Peyer's patch (tissue), 4 donors: ENCODE data around the gene USP6NL. TPM values are rescaled to one million over a fixed set of nuclear protein-coding genes. Genes with fewer than 3 reads are reported as not detected.

Experiments used
- DNase-seq, 3 donors: peaks; one replicate each; pipeline ENCODE4 v3.0.0-alpha.2; 2017 to 2019
- H3K27ac ChIP-seq, 4 donors: fragments of 200-600 bp; sonication (generic); one replicate each; pipeline ENCODE4 v1.5.1; 2016 to 2019
- H3K27me3 ChIP-seq, 2 donors: fragments of 200-600 bp; sonication (generic); one replicate each; pipeline ENCODE4 v1.5.1; 2019
- H3K36me3 ChIP-seq, 3 donors: fragments of 200-600 bp; sonication (generic); one replicate each; pipeline ENCODE4 v1.5.1; 2016 to 2019
- H3K4me1 ChIP-seq, 4 donors: fragments of 200-600 bp; sonication (generic); one replicate each; pipeline ENCODE4 v1.5.1; 2016 to 2019
- H3K4me3 ChIP-seq, 4 donors: fragments of 200-600 bp; sonication (generic); 1 replicate in 3 of 4; 2 replicates in 1 of 4; pipeline ENCODE4 v1.5.1; 2016 to 2019; ENCODE audit warnings: mild to moderate bottlenecking in 1 of 4
- H3K9me3 ChIP-seq, 4 donors: fragments of 200-600 bp; sonication (generic); one replicate each; pipeline ENCODE4 v1.5.1; 2016 to 2019; ENCODE audit warnings: mild to moderate bottlenecking in 1 of 4
- POLR2A ChIP-seq, 2 donors: fragments of 450-650 bp; IDR thresholded peaks; one replicate each; pipeline ENCODE4 v1.5.1; 2017; ENCODE audit warnings: antibody characterized with exemption in 2 of 2, mild to moderate bottlenecking in 2 of 2, moderate library complexity in 2 of 2
- total RNA-seq, 4 donors: library from RNA; depleted of rRNA; stranded (reverse); fragments of >200 nt; gene quantifications; one replicate each; pipeline ENCODE4 v1.1.0, GENCODE V29; 2016
- TF ChIP-seq, protein P1 (sequence below), 6 experiments: fragments of 450-650 bp in 4 of 6; fragments of 200-600 bp in 2 of 6; sonication (generic) in 1 of 6; IDR thresholded peaks; one replicate each; pipeline ENCODE4 v1.5.1; 2017 to 2019; ENCODE audit warnings: antibody characterized with exemption in 6 of 6, mild to moderate bottlenecking in 3 of 6, moderate library complexity in 1 of 6

Gene USP6NL
- total RNA-seq, 4 donors from 2014 or later = 15.0 to 52.8 (median 19.3) TPM

DNA sequence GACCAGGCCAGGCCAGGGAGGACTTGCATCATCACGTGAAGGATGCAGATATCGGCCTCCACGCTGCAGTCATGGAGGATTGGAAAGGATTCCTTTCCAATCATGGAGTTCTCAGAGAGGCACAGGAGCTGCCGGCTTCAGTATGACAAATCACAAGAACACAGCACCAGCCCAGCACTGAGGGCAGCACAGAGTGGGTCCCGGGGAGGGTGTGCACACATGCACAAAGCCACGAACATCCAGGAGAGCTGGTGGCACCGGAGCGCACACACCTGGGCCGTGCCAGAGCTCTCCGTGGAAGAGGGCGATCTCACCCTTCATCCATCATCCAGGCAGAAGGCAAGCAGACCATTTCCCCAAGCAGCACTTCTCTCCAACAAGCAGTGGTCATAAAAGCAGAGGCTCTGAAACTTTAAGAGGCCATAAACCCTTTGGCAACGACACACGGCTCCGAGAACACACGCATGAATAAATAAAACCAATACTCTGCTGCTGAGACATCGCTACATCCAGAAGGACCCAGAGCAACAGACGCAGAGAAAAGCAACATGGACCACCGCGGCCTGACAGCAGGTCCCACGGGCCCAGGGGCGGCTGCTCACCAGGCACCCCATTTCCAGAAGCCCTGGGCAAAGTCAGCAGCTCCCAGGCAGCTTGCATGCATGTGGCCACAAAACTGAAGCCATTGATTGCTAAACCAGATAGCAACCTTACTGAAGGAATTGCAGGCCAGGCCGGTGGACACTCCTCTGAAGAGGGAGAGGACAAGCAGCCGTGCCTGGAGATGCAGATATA, 180.8 kb downstream of the USP6NL start:
- no peak for DNase-seq
- Histone ChIP-seq H3K27me3 (no peaks in the 10 kb centered on the region), H3K4me1 (no peaks in the 10 kb centered on the region), H3K9me3 (no peaks in the 10 kb centered on the region), H3K4me3 (no peak overlapping the region), H3K27ac (no peak overlapping the region), H3K36me3 (no peaks in the 10 kb centered on the region)
- no peak for TF ChIP-seq POLR2A (IDR thresholded peaks at IDR 0.05)
- TF ChIP-seq, protein P1, sequence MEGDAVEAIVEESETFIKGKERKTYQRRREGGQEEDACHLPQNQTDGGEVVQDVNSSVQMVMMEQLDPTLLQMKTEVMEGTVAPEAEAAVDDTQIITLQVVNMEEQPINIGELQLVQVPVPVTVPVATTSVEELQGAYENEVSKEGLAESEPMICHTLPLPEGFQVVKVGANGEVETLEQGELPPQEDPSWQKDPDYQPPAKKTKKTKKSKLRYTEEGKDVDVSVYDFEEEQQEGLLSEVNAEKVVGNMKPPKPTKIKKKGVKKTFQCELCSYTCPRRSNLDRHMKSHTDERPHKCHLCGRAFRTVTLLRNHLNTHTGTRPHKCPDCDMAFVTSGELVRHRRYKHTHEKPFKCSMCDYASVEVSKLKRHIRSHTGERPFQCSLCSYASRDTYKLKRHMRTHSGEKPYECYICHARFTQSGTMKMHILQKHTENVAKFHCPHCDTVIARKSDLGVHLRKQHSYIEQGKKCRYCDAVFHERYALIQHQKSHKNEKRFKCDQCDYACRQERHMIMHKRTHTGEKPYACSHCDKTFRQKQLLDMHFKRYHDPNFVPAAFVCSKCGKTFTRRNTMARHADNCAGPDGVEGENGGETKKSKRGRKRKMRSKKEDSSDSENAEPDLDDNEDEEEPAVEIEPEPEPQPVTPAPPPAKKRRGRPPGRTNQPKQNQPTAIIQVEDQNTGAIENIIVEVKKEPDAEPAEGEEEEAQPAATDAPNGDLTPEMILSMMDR (IDR thresholded peaks at IDR 0.05) = no peak

DNA sequence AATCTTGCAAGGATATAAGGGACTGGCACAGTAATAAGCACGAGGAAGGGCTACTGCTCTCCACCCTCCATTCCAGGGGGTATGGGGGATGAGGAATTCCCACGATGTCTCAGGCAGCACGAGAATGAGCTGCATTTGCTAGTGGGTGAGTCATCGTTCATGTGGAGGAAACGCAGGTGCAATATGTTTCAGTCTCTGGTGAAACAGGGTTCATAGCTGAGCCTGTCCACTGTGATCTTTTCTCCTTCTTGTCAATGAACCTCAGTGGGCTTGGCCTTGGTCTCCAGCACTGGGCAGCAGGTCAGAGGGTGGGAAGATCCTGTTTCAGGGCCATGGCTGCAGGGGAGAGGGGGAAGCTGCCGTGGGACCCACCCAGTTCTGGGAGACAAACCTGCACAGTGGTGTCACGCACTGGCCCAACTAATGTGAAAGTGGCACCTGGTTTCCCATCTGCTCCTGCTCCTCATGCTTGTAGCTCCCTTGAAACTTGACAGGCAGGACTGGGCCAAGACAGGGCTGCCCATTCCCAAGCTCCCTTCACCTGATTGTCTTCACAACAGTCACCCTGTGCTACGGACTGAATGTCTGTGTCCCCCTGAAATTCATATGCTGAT, 181.9 kb downstream of the USP6NL start:
- Histone ChIP-seq H3K36me3 (no peaks in the 10 kb centered on the region), H3K27me3 (no peaks in the 10 kb centered on the region), H3K4me1 (no peaks in the 10 kb centered on the region), H3K4me3 (no peak overlapping the region), H3K27ac (no peak overlapping the region), H3K9me3 (no peaks in the 10 kb centered on the region)
- no peak for TF ChIP-seq POLR2A (IDR thresholded peaks at IDR 0.05)
- TF ChIP-seq, protein P1 (IDR thresholded peaks at IDR 0.05) = no peak
- no peak for DNase-seq

DNA sequence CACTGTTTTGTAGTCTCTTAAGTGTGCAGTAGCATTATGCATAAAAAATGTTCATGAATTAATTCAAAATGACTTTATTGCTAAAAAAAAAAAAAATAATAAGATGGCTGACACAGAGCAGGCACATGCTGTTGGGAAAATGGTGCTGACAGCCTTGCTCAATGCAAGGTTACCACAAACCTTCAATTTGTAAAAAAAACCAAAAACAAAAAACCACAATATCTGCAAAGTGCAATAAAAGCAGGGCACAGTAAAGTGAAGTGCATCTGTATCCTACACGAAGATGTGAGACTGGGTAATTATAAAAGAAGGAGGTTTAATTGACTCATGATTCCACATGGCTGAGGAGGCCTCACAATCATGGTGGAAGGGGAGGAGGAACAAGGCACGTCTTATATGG, 185.8 kb downstream of the USP6NL start:
- no peak overlapping the region for H3K27ac ChIP-seq
- H3K36me3 ChIP-seq = no peaks in the 10 kb centered on the region
- H3K4me3 ChIP-seq = no peak overlapping the region
- no peaks in the 10 kb centered on the region for H3K27me3 ChIP-seq
- TF ChIP-seq, protein P1 (IDR thresholded peaks at IDR 0.05) = no peak
- TF ChIP-seq POLR2A (IDR thresholded peaks at IDR 0.05) = no peak
- H3K9me3 ChIP-seq = no peaks in the 10 kb centered on the region
- no peak for DNase-seq
- no peaks in the 10 kb centered on the region for H3K4me1 ChIP-seq

DNA sequence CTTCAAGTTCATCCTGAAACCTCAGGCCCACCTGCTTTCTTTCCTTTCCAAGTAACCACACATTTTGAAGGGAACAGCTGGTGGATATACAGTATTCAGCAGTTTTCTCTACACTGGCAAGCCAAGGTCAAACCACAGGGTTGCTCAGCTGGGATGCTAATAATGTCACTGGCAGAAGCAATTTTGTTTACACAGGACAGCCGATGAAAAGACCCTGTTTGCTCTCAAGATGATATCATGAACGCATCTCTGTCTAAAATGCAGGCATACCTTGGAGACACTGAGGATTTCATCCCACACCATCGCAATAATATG, 186.2 kb downstream of the USP6NL start:
- H3K9me3 ChIP-seq = no peaks in the 10 kb centered on the region
- no peak overlapping the region for H3K27ac ChIP-seq
- H3K4me1 ChIP-seq = no peaks in the 10 kb centered on the region
- H3K36me3 ChIP-seq = no peaks in the 10 kb centered on the region
- H3K27me3 ChIP-seq = no peaks in the 10 kb centered on the region
- no peak overlapping the region for H3K4me3 ChIP-seq
- no peak for TF ChIP-seq POLR2A (IDR thresholded peaks at IDR 0.05)
- TF ChIP-seq, protein P1 (IDR thresholded peaks at IDR 0.05) = no peak
- DNase-seq = no peak

DNA sequence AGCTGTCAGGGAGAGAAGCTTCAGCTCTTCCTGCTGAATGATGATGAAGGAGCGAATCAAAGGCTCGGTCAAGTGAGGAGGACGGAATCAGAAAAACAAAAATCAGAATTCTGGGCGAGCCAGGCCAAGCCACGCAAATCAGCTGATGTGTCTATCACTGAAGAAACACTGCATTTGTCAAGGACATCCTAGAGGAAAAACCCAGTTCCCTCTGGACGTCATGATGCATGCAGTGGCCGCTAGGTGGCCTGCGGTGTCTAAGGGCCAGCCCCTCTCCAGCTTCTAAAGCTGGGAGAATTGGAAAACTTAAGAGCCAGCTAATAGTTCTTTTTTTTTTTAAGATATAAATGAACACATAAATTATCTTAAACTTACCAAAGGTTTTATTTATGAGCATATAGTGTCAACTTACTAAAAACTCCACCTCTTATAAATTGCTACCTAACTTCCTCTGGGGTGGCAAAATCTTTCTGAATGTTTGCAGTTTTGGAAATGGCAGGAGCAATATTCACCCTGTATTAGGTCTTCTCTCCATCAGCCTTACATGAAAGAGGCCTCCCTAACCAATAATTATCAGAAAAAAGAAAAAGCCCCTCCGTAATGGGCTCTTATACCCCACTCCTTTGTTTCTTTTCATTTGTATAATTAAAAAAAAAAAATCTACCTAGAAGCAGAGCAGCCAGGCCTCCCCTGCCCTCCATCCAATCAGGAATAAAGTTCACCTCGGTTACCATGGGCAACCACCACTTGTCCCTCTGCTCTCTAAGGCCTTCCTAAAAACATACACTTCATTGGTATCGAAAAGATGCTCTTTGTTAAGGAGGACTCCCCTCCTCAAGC, 186.8 kb downstream of the USP6NL start:
- no peaks in the 10 kb centered on the region for H3K9me3 ChIP-seq
- H3K4me1 ChIP-seq = no peaks in the 10 kb centered on the region
- H3K4me3 ChIP-seq = no peak overlapping the region
- H3K36me3 ChIP-seq = no peaks in the 10 kb centered on the region
- TF ChIP-seq, protein P1 (IDR thresholded peaks at IDR 0.05) = peak in 5 of 6 experiments; percentile 43 to 68 (median 57)
- no peak for TF ChIP-seq POLR2A (IDR thresholded peaks at IDR 0.05)
- no peaks in the 10 kb centered on the region for H3K27me3 ChIP-seq
- DNase-seq = peak in 2 of 3 donors; percentile 60 to 68
- no peak overlapping the region for H3K27ac ChIP-seq
